HepG2 (cell line): Measurements from ENCODE around the gene ZBTB20. TPM values are rescaled to one million over a fixed set of nuclear protein-coding genes. Genes with fewer than 3 reads are reported as not detected.

Source experiments
- ATAC-seq: fragments of 200-7000 bp; cut with Tn5 transposase; 3 replicates; pipeline ENCODE4 v1.9.1; 2020; ENCODE audit warnings: mild to moderate bottlenecking, moderate library complexity
- BruUV-seq: library from RNA; stranded (reverse); fragments of 400-500 nt; replicated peaks from 2 replicates; lab custom pipeline; 2021; lab: Mats Ljungman, UMichigan
- CTCF ChIA-PET: fragments of 300-600 bp; formaldehyde crosslinking; extraction: SDS; loops from one replicate; lab custom pipeline; 2021; ENCODE audit warnings: low total read pairs, inconsistent platforms, low intra/inter-chr PET ratio; lab: Yijun Ruan, JAX
- POLR2A ChIA-PET: fragments of 350-600 bp; sonication (Branson Sonifier 250); formaldehyde crosslinking; loops from one replicate; lab custom pipeline; 2020; ENCODE audit warnings: antibody characterized with exemption, inconsistent platforms; lab: Yijun Ruan, JAX
- DNase-seq: peaks from one replicate; pipeline ENCODE4 v3.0.0-alpha.2; 2015; ENCODE audit warnings: low spot score
- FAIRE-seq: peaks from 3 replicates; lab custom pipeline; 2011; peaks lifted over from hg19 to GRCh38; lab: Jason Lieb, UNC
- H2AFZ ChIP-seq: one replicate; pipeline ENCODE4 v1.6.1; 2011; ENCODE audit warnings: low read length, inconsistent platforms
- H3K27ac ChIP-seq: fragments of 300-600 bp; 3 replicates; pipeline ENCODE4 v1.8.0; 2011; ENCODE audit warnings: mixed run types, mild to moderate bottlenecking, mixed read lengths, low read length, inconsistent platforms; ENCODE audit not compliant: insufficient read depth; ENCODE audit errors: extremely low read length
- H3K27me3 ChIP-seq, 2 experiments: fragments of 200-600 bp in 1 of 2; 2 replicates in 1 of 2; 3 replicates in 1 of 2; pipeline versions ENCODE4 v1.6.0 to v1.8.0; 2011; ENCODE audit warnings: low read length in 2 of 2, mild to moderate bottlenecking in 2 of 2, moderate library complexity in 2 of 2, inconsistent platforms in 1 of 2; ENCODE audit not compliant: insufficient read depth in 2 of 2, control insufficient read depth in 1 of 2
- H3K36me3 ChIP-seq, 2 experiments: fragments of 200-600 bp in 1 of 2; replicated peaks in 1 of 2; 2 replicates in 1 of 2; 3 replicates in 1 of 2; pipeline versions ENCODE4 v1.5.1 to v1.8.0; 2011; ENCODE audit warnings: low read length in 2 of 2, inconsistent platforms in 1 of 2; ENCODE audit not compliant: insufficient read depth in 2 of 2, control insufficient read depth in 1 of 2
- H3K4me1 ChIP-seq: 2 replicates; pipeline ENCODE4 v1.5.1; 2012; ENCODE audit warnings: low read length, inconsistent platforms; ENCODE audit not compliant: insufficient read depth
- H3K4me2 ChIP-seq: 2 replicates; pipeline ENCODE4 v1.6.0; 2011; ENCODE audit warnings: low read depth, low read length, inconsistent platforms
- H3K4me3 ChIP-seq, 3 experiments: fragments of 200-600 bp in 1 of 3; sonication (generic), shearing (Covaris generic) in 1 of 3; replicated peaks in 1 of 3; 2 replicates each; pipeline ENCODE4 v1.5.1; 2011 to 2016; ENCODE audit warnings: low read length in 3 of 3, inconsistent platforms in 2 of 3, low read depth in 2 of 3, mild to moderate bottlenecking in 2 of 3, control low read depth in 1 of 3, mixed read lengths in 1 of 3; ENCODE audit not compliant: insufficient read depth in 1 of 3
- H3K79me2 ChIP-seq: one replicate; pipeline ENCODE4 v1.6.1; 2011; ENCODE audit warnings: low read length, inconsistent platforms; ENCODE audit not compliant: insufficient read depth
- H3K9ac ChIP-seq: 2 replicates; pipeline ENCODE4 v1.6.0; 2011; ENCODE audit warnings: mild to moderate bottlenecking, low read depth, low read length, inconsistent platforms; ENCODE audit not compliant: insufficient read depth
- H3K9me3 ChIP-seq: 2 replicates; pipeline ENCODE4 v1.5.1; 2012; ENCODE audit warnings: mild to moderate bottlenecking, low read length
- H4K20me1 ChIP-seq: 2 replicates; pipeline ENCODE4 v1.6.0; 2011; ENCODE audit warnings: inconsistent platforms, mild to moderate bottlenecking, low read length, moderate library complexity; ENCODE audit not compliant: insufficient read depth
- AKAP8 ChIP-seq: sonication (generic); formaldehyde crosslinking; IDR thresholded peaks from 2 replicates; pipeline ENCODE4 v1.5.1; 2020; ENCODE audit warnings: mild to moderate bottlenecking, missing genetic modification reagents
- EP300 ChIP-seq, 3 experiments: sonication (generic) in 1 of 3; formaldehyde crosslinking in 1 of 3; IDR thresholded peaks; 2 replicates each; pipeline versions ENCODE4 v1.5.1 to v1.6.1; 2011 to 2020; ENCODE audit warnings: low read depth in 2 of 3, low read length in 2 of 3, borderline replicate concordance in 1 of 3, improper control_type of control experiment in 1 of 3, mild to moderate bottlenecking in 1 of 3, missing genetic modification reagents in 1 of 3, moderate library complexity in 1 of 3
- MED1 ChIP-seq: sonication (generic); formaldehyde crosslinking; IDR thresholded peaks from 2 replicates; pipeline ENCODE4 v1.4.0; 2020; ENCODE audit warnings: missing genetic modification reagents
- NCOA5 ChIP-seq: sonication (generic); formaldehyde crosslinking; IDR thresholded peaks from 2 replicates; pipeline ENCODE4 v1.4.0; 2020; ENCODE audit warnings: missing genetic modification reagents
- SMYD3 ChIP-seq: sonication (generic); formaldehyde crosslinking; IDR thresholded peaks from 2 replicates; pipeline ENCODE4 v1.8.1; 2023; ENCODE audit warnings: mild to moderate bottlenecking, missing genetic modification reagents
- YY1 ChIP-seq: IDR thresholded peaks from 2 replicates; pipeline ENCODE4 v1.6.1; 2011; ENCODE audit warnings: low read length, low read depth, moderate library complexity, mild to moderate bottlenecking; ENCODE audit not compliant: insufficient read depth, insufficient replicate concordance
- ZBTB3 ChIP-seq: sonication (generic); formaldehyde crosslinking; IDR thresholded peaks from 2 replicates; pipeline ENCODE4 v1.4.0; 2020; ENCODE audit warnings: low read depth, mild to moderate bottlenecking, moderate library complexity, missing genetic modification reagents, borderline replicate concordance
- ZNF235 ChIP-seq: sonication (generic); formaldehyde crosslinking; IDR thresholded peaks from 2 replicates; pipeline ENCODE4 v1.8.1; 2023; ENCODE audit warnings: mild to moderate bottlenecking, missing genetic modification reagents, borderline replicate concordance
- ZNF432 ChIP-seq: sonication (generic); formaldehyde crosslinking; IDR thresholded peaks from 2 replicates; pipeline ENCODE4 v1.5.0; 2020; ENCODE audit warnings: missing genetic modification reagents, mild to moderate bottlenecking, borderline replicate concordance
- ZNF670 ChIP-seq: sonication (generic); formaldehyde crosslinking; IDR thresholded peaks from 2 replicates; pipeline ENCODE4 v1.8.0; 2022; ENCODE audit warnings: mild to moderate bottlenecking, missing genetic modification reagents, borderline replicate concordance
- ZNF75D ChIP-seq: sonication (generic); formaldehyde crosslinking; IDR thresholded peaks from 2 replicates; pipeline ENCODE4 v1.8.1; 2023; ENCODE audit warnings: missing genetic modification reagents, mild to moderate bottlenecking, borderline replicate concordance
- WGBS: methylation state at CpG from one replicate; pipeline ENCODE4 v1.1.6; 2017; ENCODE audit warnings: low lambda C conversion rate; 5-methylcytosine and 5-hydroxymethylcytosine counted together
- in situ Hi-C: cut with HindIII; loops from 2 replicates; pipeline ENCODE4 v1.10.0; 2017; ENCODE audit warnings: low pct_unique_long_range_greater_than_20kb; ENCODE audit not compliant: extremely low pct_ligation_motif_present
- intact Hi-C: fragments of 100-400 bp; cut with micrococcal nuclease; formaldehyde crosslinking; loops from one replicate; pipeline ENCODE4 v1.10.0; 2022; ENCODE audit not compliant: unreplicated experiment
- polyA plus RNA-seq, 8 experiments: library from polyadenylated mRNA; depleted of rRNA in 3 of 8; stranded (reverse) in 7 of 8; unstranded in 1 of 8; fragments of >200 nt; fragmentation: Illumina TruSeq in 4 of 8; extraction: Trizol in 4 of 8; gene quantifications; 2 replicates each; pipeline versions ENCODE4 v1.2.1 to v1.2.3, GENCODE V29; 2011 to 2016; ENCODE audit warnings: low read depth in 4 of 8, missing spikeins in 1 of 8, mixed read lengths in 1 of 8; ENCODE audit not compliant: insufficient read depth in 1 of 8
- total RNA-seq, 5 experiments: library from RNA; depleted of rRNA; stranded (reverse); fragments of >200 nt; fragmentation: Illumina TruSeq; extraction: Trizol; gene quantifications; 2 replicates each; pipeline ENCODE4 v1.2.3, GENCODE V29; 2016; ENCODE audit warnings: low read depth in 1 of 5
- TF ChIP-seq, protein P1 (sequence below): sonication (generic); formaldehyde crosslinking; IDR thresholded peaks from 2 replicates; pipeline ENCODE4 v1.5.0; 2020; ENCODE audit warnings: missing genetic modification reagents
- TF ChIP-seq, protein P2 (sequence below), 2 experiments: fragments of 450-650 bp in 1 of 2; sonication (generic) in 1 of 2; formaldehyde crosslinking in 1 of 2; IDR thresholded peaks; 2 replicates each; pipeline versions ENCODE4 v1.6.1 to v1.8.0; 2016 to 2022; ENCODE audit warnings: antibody characterized with exemption in 1 of 2, mild to moderate bottlenecking in 1 of 2, missing genetic modification reagents in 1 of 2

ZBTB20 gene
- total and polyA plus RNA-seq, 2 of the 13 experiments (the other 11 are each of a cell fraction or from before 2014, with no cell fraction given), result 1.9 to 8.8 TPM

DNA sequence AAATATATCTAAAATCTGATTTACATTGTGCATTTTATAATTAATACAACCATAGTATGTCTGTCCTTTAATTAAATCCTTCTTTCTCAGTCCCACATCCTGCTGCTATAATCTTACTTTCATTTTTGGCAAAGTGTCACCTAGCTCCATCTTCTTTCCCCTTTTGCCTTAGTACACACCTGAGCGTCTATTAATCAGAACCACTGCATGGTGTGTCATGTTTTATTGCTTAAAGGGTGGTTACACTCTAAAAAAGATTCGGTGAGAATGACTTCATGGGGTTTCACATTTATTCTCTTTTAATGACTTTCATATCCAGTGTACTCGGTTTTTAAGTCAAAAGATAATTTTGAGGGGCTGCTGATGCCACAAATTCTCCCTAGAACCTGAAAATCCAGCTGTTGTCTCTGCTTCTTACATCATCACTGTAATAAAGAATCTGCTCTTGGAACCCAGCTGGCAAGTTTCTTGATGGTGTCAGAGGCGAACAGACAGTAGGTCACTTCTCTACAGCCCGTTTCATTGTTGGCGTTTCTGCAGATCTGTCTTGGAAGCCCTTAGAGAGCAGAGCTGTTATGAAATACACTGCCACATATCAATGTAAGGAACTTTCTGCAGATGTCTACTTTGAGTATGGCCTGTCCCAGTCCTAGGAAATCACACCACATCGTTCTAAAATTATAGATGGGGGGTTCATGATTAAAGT, 753.6 kb downstream of the ZBTB20 start:
- no peak overlapping the region for H3K4me3 ChIP-seq
- in situ Hi-C loops, result no loop called here
- FAIRE-seq (no peak), DNase-seq (no peak), ATAC-seq (no peak)
- H4K20me1 ChIP-seq, result no peaks in the 10 kb centered on the region; the same call in 1 of the 2 replicates
- no peak overlapping the region for H2AFZ ChIP-seq
- H3K36me3 ChIP-seq, result peaks cover 0 to 6% of the 10 kb centered on the region in 2 experiments; a peak in 2 of 5 replicates
- WGBS, result 90% methylated on average over 7 of the region's 7 CpGs
- no peaks in the 10 kb centered on the region for H3K79me2 ChIP-seq
- no peak overlapping the region for H3K27ac ChIP-seq
- H3K9ac ChIP-seq, result no peak overlapping the region
- no peaks in the 10 kb centered on the region for H3K27me3 ChIP-seq
- H3K4me1 ChIP-seq, result no peaks in the 10 kb centered on the region
- H3K9me3 ChIP-seq, result no peaks in the 10 kb centered on the region
- intact Hi-C loops, result no loop called here
- POLR2A ChIA-PET, result no interaction called here
- CTCF ChIA-PET, result no interaction called here
- BruUV-seq, result no TSS peak
- no peak overlapping the region for H3K4me2 ChIP-seq
- TF ChIP-seq, protein P1, sequence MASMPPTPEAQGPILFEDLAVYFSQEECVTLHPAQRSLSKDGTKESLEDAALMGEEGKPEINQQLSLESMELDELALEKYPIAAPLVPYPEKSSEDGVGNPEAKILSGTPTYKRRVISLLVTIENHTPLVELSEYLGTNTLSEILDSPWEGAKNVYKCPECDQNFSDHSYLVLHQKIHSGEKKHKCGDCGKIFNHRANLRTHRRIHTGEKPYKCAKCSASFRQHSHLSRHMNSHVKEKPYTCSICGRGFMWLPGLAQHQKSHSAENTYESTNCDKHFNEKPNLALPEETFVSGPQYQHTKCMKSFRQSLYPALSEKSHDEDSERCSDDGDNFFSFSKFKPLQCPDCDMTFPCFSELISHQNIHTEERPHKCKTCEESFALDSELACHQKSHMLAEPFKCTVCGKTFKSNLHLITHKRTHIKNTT (CRISPR knock-in tag), result no peak
- TF ChIP-seq ZNF670 (CRISPR knock-in tag), result no peak
- no peak for TF ChIP-seq ZNF235
- no peak for TF ChIP-seq AKAP8 (CRISPR knock-in tag)
- no peak for TF ChIP-seq EP300 (IDR thresholded peaks at IDR 0.05; ENCODE audit: low read depth in 2 of 2, low read length in 2 of 2)
- no peak for TF ChIP-seq EP300 (CRISPR knock-in tag; IDR thresholded peaks at IDR 0.05; ENCODE audit: borderline replicate concordance)
- TF ChIP-seq, protein P2, sequence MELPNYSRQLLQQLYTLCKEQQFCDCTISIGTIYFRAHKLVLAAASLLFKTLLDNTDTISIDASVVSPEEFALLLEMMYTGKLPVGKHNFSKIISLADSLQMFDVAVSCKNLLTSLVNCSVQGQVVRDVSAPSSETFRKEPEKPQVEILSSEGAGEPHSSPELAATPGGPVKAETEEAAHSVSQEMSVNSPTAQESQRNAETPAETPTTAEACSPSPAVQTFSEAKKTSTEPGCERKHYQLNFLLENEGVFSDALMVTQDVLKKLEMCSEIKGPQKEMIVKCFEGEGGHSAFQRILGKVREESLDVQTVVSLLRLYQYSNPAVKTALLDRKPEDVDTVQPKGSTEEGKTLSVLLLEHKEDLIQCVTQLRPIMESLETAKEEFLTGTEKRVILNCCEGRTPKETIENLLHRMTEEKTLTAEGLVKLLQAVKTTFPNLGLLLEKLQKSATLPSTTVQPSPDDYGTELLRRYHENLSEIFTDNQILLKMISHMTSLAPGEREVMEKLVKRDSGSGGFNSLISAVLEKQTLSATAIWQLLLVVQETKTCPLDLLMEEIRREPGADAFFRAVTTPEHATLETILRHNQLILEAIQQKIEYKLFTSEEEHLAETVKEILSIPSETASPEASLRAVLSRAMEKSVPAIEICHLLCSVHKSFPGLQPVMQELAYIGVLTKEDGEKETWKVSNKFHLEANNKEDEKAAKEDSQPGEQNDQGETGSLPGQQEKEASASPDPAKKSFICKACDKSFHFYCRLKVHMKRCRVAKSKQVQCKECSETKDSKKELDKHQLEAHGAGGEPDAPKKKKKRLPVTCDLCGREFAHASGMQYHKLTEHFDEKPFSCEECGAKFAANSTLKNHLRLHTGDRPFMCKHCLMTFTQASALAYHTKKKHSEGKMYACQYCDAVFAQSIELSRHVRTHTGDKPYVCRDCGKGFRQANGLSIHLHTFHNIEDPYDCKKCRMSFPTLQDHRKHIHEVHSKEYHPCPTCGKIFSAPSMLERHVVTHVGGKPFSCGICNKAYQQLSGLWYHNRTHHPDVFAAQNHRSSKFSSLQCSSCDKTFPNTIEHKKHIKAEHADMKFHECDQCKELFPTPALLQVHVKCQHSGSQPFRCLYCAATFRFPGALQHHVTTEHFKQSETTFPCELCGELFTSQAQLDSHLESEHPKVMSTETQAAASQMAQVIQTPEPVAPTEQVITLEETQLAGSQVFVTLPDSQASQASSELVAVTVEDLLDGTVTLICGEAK (IDR thresholded peaks at IDR 0.05), result no peak
- TF ChIP-seq, protein P2 (CRISPR knock-in tag; IDR thresholded peaks at IDR 0.05), result no peak
- no peak for TF ChIP-seq ZBTB3 (CRISPR knock-in tag)
- TF ChIP-seq SMYD3, result no peak
- no peak for TF ChIP-seq NCOA5 (CRISPR knock-in tag)
- no peak for TF ChIP-seq ZNF75D
- TF ChIP-seq ZNF432, result no peak
- TF ChIP-seq YY1, result no peak
- no peak for TF ChIP-seq MED1 (CRISPR knock-in tag)
